ENCODE measurements around the gene WDR38. TPM values are rescaled to one million over a fixed set of nuclear protein-coding genes. Genes with fewer than 3 reads are reported as not detected.

WDR38 gene
- polyA plus RNA-seq, 1 donor from 2014 or later = not detected

DNA sequence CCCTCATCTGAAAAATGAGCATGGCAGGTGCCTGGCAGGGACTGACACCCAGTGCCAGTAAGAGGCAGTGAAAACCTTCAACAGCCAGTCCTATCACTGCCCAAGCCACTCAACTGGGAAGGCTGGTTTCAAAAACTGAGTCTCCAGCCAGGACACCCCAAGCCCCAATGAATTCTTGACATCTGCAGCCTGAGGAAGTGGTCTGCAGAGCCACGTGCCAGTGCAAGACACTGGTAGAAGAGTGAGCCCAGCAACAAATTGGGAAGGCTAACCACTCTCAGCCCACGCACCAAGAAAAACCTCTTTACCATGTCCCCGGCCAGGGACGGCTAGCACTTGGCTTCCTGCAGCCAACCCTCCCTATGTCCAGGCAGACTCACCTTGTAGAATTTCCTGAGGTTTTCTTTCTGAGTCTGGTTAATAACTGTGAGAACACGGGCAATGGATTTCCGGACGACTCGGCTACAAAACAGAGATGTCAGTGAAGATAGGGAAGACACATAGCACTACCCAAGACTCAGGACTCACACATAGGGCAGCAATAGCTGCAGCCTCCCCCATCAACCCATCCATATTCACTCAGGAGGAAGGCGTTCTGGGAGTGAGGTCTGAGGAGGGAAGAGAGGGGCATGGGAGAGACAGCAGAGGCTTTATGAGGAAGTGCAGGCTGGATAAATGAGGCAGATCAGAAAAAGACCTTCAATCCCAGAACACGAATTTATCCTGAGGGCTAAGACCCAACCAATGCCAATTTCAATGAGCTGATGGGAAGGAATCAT, 6.7 kb downstream of the WDR38 start:
- peak overlapping the region; percentile 54 to 94 (median 81) for H3K27ac Mint-ChIP-seq
- H3K27me3 Mint-ChIP-seq = no peaks in the 10 kb centered on the region
- peak overlapping the region; percentile 96 to 99 (median 97) for H3K4me3 Mint-ChIP-seq
- no peaks in the 10 kb centered on the region for H3K36me3 Mint-ChIP-seq
- H3K4me1 Mint-ChIP-seq = peaks cover 14 to 29% (median 24%) of the 10 kb centered on the region in 3 donors
- no peaks in the 10 kb centered on the region for H3K9me3 Mint-ChIP-seq

DNA sequence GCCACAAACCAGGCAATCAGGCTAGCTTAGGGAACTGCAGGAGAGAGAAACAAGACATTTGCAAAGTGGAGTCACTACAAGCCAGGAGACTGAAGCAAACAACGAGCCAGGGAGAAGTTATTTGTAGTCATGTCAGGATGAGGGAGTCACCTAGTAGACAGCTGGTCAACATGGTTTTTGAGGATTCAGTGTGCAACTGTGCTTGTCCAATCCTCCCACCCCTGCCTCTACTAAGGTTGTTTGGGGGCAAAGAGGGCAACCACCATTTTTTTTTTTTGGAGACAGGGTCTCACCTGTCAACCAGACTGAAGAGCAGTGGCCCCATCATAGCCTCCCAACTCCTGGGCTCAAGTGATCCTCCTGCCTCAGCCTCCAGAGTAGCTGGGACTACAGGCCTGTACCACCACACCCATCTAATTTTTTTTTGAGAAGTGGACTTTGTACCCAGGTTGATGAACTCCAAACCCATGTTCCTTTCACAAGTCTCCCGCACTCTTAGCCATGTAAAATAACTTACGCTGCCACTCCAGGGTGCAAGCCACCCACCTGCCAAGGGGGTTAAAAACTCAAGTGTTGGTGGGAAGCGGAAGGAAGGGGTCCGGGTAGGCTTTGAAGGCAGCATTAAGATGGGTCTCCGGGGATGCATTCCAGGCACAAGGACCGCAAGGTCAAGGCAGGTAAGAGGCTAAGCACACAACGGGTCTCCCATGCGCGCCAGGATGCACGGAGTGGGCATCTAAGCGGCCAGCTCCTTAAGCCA, 7.5 kb downstream of the WDR38 start:
- Mint-ChIP-seq H3K4me3 (peak overlapping the region; percentile 96 to 99 (median 97)), H3K27me3 (no peaks in the 10 kb centered on the region), H3K9me3 (no peaks in the 10 kb centered on the region), H3K27ac (peak overlapping the region; percentile 86 to 98 (median 94)), H3K4me1 (peaks cover 12 to 26% (median 24%) of the 10 kb centered on the region in 3 donors), H3K36me3 (no peaks in the 10 kb centered on the region)

DNA sequence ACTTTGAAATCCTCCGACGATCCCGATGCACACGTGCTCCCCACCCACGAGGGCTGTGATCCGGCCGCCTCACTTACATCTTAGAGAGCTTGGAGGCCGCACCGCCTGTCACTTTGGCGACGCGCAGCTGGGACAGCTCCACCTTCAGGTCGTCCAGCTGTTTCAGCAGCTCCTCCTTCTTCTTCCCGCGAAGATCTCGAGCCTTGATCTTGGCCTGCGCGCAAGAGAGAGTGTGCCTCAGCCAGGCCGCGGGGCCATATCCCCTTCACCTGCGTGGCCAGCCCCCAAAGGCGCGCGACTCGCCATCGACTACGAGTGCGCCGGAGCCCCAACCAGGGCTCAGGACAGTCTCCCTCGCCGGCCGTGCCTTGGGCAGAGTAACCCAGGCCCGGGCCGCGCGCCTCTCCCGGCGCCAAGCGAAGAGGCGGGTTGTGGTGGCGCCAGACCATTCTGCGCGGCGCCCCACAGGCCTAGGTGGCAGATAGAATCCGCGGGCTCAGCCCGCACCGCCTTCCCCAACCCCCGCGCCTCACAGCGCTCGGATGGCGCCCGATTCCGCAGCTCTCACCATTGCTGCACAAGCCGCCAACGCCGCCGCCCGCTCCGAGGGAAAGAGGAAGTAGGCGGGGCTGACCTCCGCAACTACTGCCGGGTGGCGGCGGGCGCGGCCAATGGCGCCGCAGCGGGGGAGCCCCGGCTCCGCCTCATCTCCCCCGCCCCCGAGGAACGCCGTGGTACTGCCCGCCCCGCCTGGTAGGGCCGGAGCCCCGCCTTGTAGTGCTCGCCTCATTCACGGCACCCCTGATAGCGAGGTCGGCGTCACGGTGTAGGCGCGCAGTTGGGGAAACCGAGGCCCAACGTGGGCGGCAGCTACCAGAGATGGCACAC, 8.3 kb downstream of the WDR38 start, which contains the start of the genes ARPC5L and RPL35:
TSS of gene ARPC5L (plus strand) at position 789 of the 888 bp plus-strand sequence. CDS start 7,161 bp downstream, outside the sequence.
TSS of gene RPL35 (minus strand) at position 616 of the 888 bp plus-strand sequence. CDS start at position 571, 45 bp downstream.
- Mint-ChIP-seq H3K4me3 (peak within 1 kb of the TSS; percentile 96 to 99 (median 97)), H3K4me1 (peaks cover 12 to 26% (median 24%) of the 10 kb centered on the region in 3 donors), H3K27me3 (no peaks in the 10 kb centered on the region), H3K27ac (peak within 1 kb of the TSS; percentile 86 to 98 (median 94)), H3K36me3 (no peaks in the 10 kb centered on the region), H3K9me3 (no peaks in the 10 kb centered on the region)

DNA sequence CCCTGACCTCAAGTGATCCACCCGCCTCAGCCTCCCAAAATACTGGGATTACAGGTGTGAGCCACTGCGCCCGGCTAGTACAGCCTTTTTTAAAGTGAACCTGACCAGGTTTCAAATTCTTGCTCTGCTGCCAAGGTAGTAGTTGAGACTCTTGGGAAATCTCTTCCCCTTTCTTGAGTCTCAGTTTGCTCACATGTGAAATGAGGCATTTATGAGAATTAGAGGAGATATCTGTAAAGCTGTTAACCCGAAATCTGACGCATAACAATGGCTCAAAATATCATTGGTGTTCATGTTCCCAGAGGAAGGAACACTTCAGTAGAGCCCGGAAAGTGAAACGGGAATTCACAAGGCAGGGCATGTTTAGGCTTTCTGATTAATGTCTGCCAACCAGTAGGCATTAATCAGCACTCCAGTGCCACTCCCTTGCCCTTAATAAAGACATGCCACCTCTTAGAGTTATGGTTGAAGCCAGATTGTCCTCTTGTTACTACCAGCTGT, 10.2 kb downstream of the WDR38 start:
- peak overlapping the region in 1 of 3 donors; percentile 83 for H3K27ac Mint-ChIP-seq
- H3K4me1 Mint-ChIP-seq = peaks cover 12 to 30% (median 27%) of the 10 kb centered on the region in 3 donors
- peak overlapping the region; percentile 63 to 96 (median 80) for H3K4me3 Mint-ChIP-seq
- H3K9me3 Mint-ChIP-seq = no peaks in the 10 kb centered on the region
- no peaks in the 10 kb centered on the region for H3K36me3 Mint-ChIP-seq
- no peaks in the 10 kb centered on the region for H3K27me3 Mint-ChIP-seq

DNA sequence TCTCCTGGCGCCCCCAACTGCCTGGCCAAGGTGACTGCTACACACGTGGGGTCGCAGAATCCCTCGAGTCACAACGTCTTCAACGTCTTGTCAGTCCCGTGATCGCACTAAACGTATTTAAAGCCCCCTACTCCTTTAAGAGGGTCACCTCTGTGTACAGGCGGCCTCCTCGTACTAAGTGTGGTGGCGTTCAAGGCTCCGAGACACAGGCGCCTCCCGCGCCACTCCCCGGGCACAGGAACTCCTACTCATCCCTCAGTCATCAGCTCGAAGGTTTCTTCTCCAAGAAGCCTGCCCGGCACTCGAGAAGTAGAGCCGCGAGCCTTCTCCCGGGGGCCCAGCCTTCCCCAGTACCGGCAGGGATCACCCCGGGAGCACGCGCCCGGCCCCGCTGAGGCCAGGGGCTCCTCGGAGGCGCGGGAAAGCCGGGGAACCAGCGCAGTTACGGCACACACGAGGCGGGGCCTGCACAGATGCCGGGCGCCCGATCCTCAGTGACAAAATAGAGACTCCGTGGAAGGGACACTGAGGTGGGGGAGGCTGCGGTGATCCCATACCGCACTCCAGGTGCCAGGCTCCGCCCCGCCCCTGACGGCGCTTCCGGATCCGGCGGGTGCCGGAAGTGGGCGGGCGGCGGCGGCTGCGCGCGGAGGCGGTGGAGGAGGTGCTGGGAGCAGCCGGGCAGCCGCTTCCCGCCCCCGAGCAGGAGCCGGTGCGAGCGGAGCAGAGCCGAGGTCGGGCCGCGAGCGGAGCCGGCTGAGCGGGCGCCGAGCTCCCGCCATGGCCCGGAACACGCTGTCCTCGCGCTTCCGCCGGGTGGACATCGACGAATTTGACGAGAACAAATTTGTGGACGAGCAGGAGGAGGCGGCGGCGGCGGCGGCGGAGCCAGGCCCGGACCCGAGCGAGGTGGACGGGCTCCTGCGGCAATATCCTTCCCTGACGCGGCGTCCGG, 15.5 kb downstream of the WDR38 start:
- peak overlapping the region; percentile 90 to 96 (median 96) for H3K27ac Mint-ChIP-seq
- H3K27me3 Mint-ChIP-seq = no peaks in the 10 kb centered on the region
- H3K4me3 Mint-ChIP-seq = peak overlapping the region; percentile 93 to 98 (median 96)
- no peaks in the 10 kb centered on the region for H3K9me3 Mint-ChIP-seq
- H3K4me1 Mint-ChIP-seq = peaks cover 33 to 41% (median 34%) of the 10 kb centered on the region in 3 donors
- peaks cover 5% of the 10 kb centered on the region for H3K36me3 Mint-ChIP-seq

DNA sequence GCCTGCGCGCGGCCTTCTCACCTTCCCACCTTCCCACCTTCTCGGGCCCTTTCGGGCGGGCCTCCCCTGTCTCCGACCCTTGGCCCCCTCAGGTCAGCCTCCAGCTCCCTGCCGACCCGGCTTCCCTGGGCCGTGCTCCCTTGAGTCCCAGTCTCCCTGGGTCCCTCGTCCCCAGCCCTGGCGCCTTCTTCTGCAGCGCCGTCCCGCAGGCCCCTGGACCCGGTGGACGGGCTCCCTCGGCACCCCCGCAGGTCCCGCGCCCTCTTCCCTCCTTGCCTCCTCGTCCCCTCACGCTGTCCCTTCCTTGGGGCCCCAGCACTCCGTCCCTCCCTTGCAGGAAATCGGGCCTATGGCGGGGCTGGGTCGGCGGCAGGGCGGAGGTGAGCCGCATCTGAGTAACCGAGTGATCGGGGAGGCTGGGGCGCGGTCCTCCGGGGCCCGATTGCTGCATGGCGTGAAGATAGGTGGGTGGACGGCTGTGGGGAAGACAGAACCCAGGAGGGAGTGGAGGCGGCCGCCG, 16.3 kb downstream of the WDR38 start:
- no peaks in the 10 kb centered on the region for H3K27me3 Mint-ChIP-seq
- H3K4me3 Mint-ChIP-seq = peak overlapping the region; percentile 93 to 98 (median 96)
- H3K4me1 Mint-ChIP-seq = peaks cover 33 to 42% (median 34%) of the 10 kb centered on the region in 3 donors
- no peaks in the 10 kb centered on the region for H3K9me3 Mint-ChIP-seq
- peaks cover 5% of the 10 kb centered on the region for H3K36me3 Mint-ChIP-seq
- peak overlapping the region; percentile 96 to 97 (median 96) for H3K27ac Mint-ChIP-seq

DNA sequence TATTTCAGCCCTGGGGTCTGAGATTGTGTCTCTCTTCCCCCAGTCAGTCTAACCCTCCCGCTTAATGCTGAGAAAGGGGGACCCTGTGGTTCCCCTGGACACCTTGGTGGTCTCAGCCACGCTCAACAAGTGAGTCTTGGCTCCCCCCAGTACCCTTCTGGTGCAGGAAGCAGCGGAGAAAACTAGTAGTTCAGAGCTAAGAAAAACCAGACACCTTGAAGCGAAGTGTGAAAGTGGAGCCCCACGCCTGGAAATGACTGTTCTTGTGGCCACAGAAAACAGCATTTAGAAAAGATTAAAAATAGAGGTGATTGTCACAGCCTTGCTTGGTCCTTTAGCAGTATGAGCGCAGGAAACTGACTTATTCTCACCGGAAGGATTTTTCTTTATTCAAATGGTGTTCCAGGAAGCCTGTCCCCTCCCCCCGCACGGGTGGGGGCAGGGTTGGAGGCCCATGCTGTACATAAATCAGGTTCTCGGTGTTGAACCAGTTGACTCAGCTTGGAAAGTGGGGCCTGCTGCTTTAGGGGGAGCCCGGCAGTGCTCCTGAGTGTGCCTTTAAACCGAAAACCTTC, 16.8 kb downstream of the WDR38 start:
- no peaks in the 10 kb centered on the region for H3K27me3 Mint-ChIP-seq
- peaks cover 5% of the 10 kb centered on the region for H3K36me3 Mint-ChIP-seq
- H3K4me1 Mint-ChIP-seq = peaks cover 33 to 42% (median 34%) of the 10 kb centered on the region in 3 donors
- peak overlapping the region; percentile 93 to 98 (median 96) for H3K4me3 Mint-ChIP-seq
- peak overlapping the region; percentile 96 to 97 (median 96) for H3K27ac Mint-ChIP-seq
- H3K9me3 Mint-ChIP-seq = no peaks in the 10 kb centered on the region

DNA sequence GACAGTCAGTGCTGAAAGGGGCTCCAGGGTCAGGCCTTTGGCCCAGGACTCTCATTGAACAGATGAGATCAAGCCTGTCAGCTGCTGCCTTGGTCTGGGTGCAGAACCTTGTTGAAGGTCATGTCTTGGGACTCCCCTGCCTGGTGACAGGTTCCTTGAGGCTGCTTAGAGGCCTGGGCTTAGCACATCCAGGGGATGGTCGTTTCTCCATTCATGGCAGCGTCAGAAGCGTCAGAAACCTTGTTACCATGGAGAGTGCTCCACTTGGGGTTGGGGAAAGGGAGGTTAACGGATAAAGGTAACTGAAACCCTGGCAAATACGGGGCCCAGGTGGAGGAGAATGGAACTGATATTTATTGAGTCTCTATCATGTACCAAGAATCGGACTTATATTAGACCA, 17.5 kb downstream of the WDR38 start:
- no peaks in the 10 kb centered on the region for H3K9me3 Mint-ChIP-seq
- peak overlapping the region; percentile 93 to 98 (median 96) for H3K4me3 Mint-ChIP-seq
- H3K27me3 Mint-ChIP-seq = no peaks in the 10 kb centered on the region
- peak overlapping the region; percentile 96 to 97 (median 96) for H3K27ac Mint-ChIP-seq
- H3K36me3 Mint-ChIP-seq = peaks cover 5% of the 10 kb centered on the region
- peaks cover 33 to 42% (median 34%) of the 10 kb centered on the region in 3 donors for H3K4me1 Mint-ChIP-seq

DNA sequence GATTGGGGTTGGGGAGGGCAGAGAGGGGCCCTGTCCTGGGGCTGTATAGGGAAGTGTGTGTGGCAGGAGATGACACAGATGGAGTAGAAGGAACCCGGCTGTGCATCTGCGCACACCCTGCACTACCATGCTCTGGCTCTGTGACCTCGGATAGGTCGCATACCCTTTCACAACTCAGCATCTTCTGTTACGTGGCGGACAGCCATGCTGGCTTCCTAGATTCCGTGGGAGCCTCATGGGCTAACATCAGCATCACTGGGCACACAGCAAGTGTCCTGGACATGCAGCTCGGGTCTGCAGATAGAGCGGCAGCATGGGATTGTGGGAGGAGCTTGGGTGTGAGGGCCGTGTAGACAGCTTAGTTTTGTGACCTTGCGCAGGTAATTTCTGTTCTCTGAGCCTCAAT, 17.9 kb downstream of the WDR38 start:
- peak overlapping the region; percentile 93 to 98 (median 96) for H3K4me3 Mint-ChIP-seq
- no peaks in the 10 kb centered on the region for H3K9me3 Mint-ChIP-seq
- H3K27ac Mint-ChIP-seq = peak overlapping the region; percentile 96 to 97 (median 96)
- H3K4me1 Mint-ChIP-seq = peaks cover 33 to 42% (median 34%) of the 10 kb centered on the region in 3 donors
- H3K27me3 Mint-ChIP-seq = no peaks in the 10 kb centered on the region
- peaks cover 5% of the 10 kb centered on the region for H3K36me3 Mint-ChIP-seq

DNA sequence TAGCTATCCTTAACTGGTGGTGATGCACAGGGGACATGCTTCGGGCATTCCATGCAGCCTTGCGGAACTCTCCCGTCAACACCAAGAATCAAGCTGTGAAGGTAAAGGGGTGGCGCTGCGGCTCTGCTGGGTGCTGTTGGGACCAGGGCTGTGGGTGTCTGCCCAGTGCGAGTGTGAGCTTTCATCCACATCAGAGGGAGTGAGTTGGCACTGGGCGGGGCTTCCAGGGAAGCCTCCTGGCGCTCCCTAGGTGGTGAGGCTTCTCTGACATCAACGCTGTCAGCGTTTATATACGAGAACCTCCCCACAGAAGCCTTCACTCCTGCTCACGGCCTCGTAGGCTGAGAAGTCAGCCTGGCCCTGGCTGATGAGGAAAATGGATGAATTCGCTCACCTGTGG, 20.4 kb downstream of the WDR38 start:
- peak overlapping the region in 2 of 3 donors; percentile 53 to 97 for H3K27ac Mint-ChIP-seq
- peaks cover 33 to 39% (median 33%) of the 10 kb centered on the region in 3 donors for H3K4me1 Mint-ChIP-seq
- peak overlapping the region in 1 of 4 donors; percentile 97 for H3K4me3 Mint-ChIP-seq
- H3K27me3 Mint-ChIP-seq = no peaks in the 10 kb centered on the region
- no peaks in the 10 kb centered on the region for H3K9me3 Mint-ChIP-seq
- peaks cover 5% of the 10 kb centered on the region for H3K36me3 Mint-ChIP-seq

DNA sequence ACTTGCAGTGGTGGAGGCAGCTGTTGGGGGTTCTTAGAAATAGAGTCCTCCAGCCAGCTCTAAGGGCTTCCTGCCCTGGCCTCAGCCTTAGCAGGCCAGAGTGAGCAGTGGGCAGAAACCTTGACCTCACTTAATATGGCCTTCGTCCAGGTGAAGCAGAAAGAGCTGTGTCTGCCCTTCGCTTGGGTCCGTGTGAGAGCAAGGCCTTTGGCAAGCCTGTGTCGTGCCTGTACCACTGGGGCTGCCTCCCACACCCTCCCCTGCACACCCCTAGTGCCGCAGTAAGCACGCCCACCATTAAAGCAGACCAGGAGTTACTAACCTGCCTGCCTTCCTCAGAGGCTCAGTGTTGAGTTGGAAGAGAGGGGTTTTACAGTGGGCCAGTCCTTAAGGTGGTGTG, 22.2 kb downstream of the WDR38 start:
- Mint-ChIP-seq H3K4me3 (no peak overlapping the region), H3K27ac (peak overlapping the region in 2 of 3 donors; percentile 62 to 78), H3K36me3 (peaks cover 5% of the 10 kb centered on the region)

DNA sequence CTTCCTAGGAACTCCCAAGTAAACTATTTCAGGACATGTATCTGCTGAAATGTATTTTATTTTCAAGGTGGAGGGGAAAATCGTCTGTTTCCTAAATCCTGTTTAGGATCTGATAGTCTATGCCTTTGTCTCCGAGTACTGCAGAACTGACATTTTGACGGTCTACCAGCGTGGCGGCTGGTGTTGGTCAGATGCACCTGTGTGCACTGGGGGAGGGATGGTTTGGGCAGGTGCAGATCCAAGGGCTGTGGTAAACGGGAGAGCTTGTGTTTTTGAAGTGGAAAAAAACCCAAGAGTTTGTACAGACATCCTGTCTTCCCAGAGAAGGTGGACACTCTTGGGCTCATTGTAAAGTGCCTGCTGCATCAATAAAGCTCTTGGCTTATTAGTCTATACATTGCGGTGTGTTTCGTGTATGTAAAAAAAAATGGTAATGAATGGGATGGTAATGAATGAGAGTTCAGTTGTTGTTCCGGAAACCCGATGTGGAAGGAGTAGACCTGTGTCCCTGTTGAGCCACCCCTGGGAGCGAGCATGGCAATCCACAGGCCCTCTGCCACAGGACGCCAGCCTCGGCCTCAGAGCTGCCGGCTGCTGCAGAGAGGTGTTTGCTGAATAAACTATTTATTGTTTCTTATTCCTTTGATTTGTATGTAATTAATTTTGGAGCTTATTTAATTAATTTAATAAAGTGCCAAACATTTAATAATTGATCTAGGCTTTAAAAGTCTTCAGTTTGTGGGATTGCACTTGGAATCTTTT, 23.9 kb downstream of the WDR38 start:
- Mint-ChIP-seq H3K27ac (peak overlapping the region in 1 of 3 donors; percentile 15), H3K4me1 (peaks cover 12 to 27% (median 25%) of the 10 kb centered on the region in 3 donors), H3K27me3 (no peaks in the 10 kb centered on the region), H3K36me3 (peaks cover 5% of the 10 kb centered on the region), H3K9me3 (no peaks in the 10 kb centered on the region), H3K4me3 (no peak overlapping the region)

More for the DNA sequence above, 22.2 kb downstream of the WDR38 start:
- Mint-ChIP-seq H3K9me3 (no peaks in the 10 kb centered on the region), H3K27me3 (no peaks in the 10 kb centered on the region), H3K4me1 (peaks cover 26 to 37% (median 35%) of the 10 kb centered on the region in 3 donors)
